HepG2 (cell line): ENCODE data around the gene PRR30. TPM values are rescaled to one million over a fixed set of nuclear protein-coding genes. Genes with fewer than 3 reads are reported as not detected.

Experiments
- ERF ChIP-seq: IDR thresholded peaks from 2 replicates; pipeline ENCODE4 v1.6.1; 2018; ENCODE audit warnings: missing biosample characterization, missing genetic modification reagents
- HES4 ChIP-seq: sonication (generic); formaldehyde crosslinking; IDR thresholded peaks from 2 replicates; pipeline ENCODE4 v1.9.0; 2021; ENCODE audit warnings: mild to moderate bottlenecking, missing genetic modification reagents, borderline replicate concordance
- MYPOP ChIP-seq: sonication (generic); formaldehyde crosslinking; IDR thresholded peaks from 2 replicates; pipeline ENCODE4 v1.8.1; 2023; ENCODE audit warnings: mild to moderate bottlenecking, moderate library complexity, missing genetic modification reagents
- RFX1 ChIP-seq: fragments of 450-650 bp; IDR thresholded peaks from 2 replicates; pipeline ENCODE4 v1.6.1; 2017
- TAF15 ChIP-seq: fragments of 200-400 bp; formaldehyde crosslinking; IDR thresholded peaks from one replicate; pipeline ENCODE4 v1.6.1; 2018; ENCODE audit warnings: mild to moderate bottlenecking, low read depth, low read length; ENCODE audit not compliant: poor library complexity, severe bottlenecking
- ZNF598 ChIP-seq: sonication (generic); formaldehyde crosslinking; IDR thresholded peaks from 2 replicates; pipeline ENCODE4 v1.5.1; 2020; ENCODE audit warnings: mild to moderate bottlenecking, missing genetic modification reagents, borderline replicate concordance
- ZNF747 ChIP-seq: sonication (generic); formaldehyde crosslinking; IDR thresholded peaks from 2 replicates; pipeline ENCODE4 v1.8.1; 2023; ENCODE audit warnings: missing genetic modification reagents, mild to moderate bottlenecking, borderline replicate concordance
- polyA plus RNA-seq, 8 experiments: library from polyadenylated mRNA; depleted of rRNA in 3 of 8; stranded (reverse) in 7 of 8; unstranded in 1 of 8; fragments of >200 nt; fragmentation: Illumina TruSeq in 4 of 8; extraction: Trizol in 4 of 8; gene quantifications; 2 replicates each; pipeline versions ENCODE4 v1.2.1 to v1.2.3, GENCODE V29; 2011 to 2016; ENCODE audit warnings: low read depth in 4 of 8, missing spikeins in 1 of 8, mixed read lengths in 1 of 8; ENCODE audit not compliant: insufficient read depth in 1 of 8
- total RNA-seq, 5 experiments: library from RNA; depleted of rRNA; stranded (reverse); fragments of >200 nt; fragmentation: Illumina TruSeq; extraction: Trizol; gene quantifications; 2 replicates each; pipeline ENCODE4 v1.2.3, GENCODE V29; 2016; ENCODE audit warnings: low read depth in 1 of 5
- TF ChIP-seq, protein P1 (sequence below): sonication (generic); formaldehyde crosslinking; IDR thresholded peaks from 2 replicates; pipeline ENCODE4 v1.8.1; 2022; ENCODE audit warnings: low read depth, mild to moderate bottlenecking, missing genetic modification reagents
- TF ChIP-seq, protein P2 (sequence below): IDR thresholded peaks from 2 replicates; pipeline ENCODE4 v1.6.1; 2012; ENCODE audit warnings: low read depth, low read length, improper control_type of control experiment

Gene PRR30
- total and polyA plus RNA-seq, 2 of the 13 experiments (the other 11 are each of a cell fraction or from before 2014, with no cell fraction given) = not detected

GRCh38 chr2:27134781-27135477 lies 4.3 kb downstream of the PRR30 start (continued):
- TF ChIP-seq, protein P1, sequence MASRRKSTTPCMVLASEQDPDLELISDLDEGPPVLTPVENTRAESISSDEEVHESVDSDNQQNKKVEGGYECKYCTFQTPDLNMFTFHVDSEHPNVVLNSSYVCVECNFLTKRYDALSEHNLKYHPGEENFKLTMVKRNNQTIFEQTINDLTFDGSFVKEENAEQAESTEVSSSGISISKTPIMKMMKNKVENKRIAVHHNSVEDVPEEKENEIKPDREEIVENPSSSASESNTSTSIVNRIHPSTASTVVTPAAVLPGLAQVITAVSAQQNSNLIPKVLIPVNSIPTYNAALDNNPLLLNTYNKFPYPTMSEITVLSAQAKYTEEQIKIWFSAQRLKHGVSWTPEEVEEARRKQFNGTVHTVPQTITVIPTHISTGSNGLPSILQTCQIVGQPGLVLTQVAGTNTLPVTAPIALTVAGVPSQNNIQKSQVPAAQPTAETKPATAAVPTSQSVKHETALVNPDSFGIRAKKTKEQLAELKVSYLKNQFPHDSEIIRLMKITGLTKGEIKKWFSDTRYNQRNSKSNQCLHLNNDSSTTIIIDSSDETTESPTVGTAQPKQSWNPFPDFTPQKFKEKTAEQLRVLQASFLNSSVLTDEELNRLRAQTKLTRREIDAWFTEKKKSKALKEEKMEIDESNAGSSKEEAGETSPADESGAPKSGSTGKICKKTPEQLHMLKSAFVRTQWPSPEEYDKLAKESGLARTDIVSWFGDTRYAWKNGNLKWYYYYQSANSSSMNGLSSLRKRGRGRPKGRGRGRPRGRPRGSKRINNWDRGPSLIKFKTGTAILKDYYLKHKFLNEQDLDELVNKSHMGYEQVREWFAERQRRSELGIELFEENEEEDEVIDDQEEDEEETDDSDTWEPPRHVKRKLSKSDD (CRISPR knock-in tag) = 0 out of 2 replicates have a peak, but pooled peaks have one; percentile 17
- TF ChIP-seq HES4 (CRISPR knock-in tag) = 0 out of 2 replicates have a peak, but pooled peaks have one; percentile 70
- no peak for TF ChIP-seq RFX1
- peak; percentile 4; the same call in 1 of the 2 replicates for TF ChIP-seq ERF (CRISPR knock-in tag)
- TF ChIP-seq, protein P2, sequence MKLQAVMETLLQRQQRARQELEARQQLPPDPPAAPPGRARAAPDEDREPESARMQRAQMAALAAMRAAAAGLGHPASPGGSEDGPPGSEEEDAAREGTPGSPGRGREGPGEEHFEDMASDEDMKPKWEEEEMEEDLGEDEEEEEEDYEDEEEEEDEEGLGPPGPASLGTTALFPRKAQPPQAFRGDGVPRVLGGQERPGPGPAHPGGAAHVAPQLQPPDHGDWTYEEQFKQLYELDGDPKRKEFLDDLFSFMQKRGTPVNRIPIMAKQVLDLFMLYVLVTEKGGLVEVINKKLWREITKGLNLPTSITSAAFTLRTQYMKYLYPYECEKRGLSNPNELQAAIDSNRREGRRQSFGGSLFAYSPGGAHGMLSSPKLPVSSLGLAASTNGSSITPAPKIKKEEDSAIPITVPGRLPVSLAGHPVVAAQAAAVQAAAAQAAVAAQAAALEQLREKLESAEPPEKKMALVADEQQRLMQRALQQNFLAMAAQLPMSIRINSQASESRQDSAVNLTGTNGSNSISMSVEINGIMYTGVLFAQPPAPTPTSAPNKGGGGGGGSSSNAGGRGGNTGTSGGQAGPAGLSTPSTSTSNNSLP = 0 out of 2 replicates have a peak, but pooled peaks have one; percentile 26
- TF ChIP-seq TAF15 = no peak
- no peak for TF ChIP-seq ZNF598 (CRISPR knock-in tag)
- 0 out of 2 replicates have a peak, but pooled peaks have one; percentile 82 for TF ChIP-seq MYPOP (CRISPR knock-in tag)
- TF ChIP-seq ZNF747 (CRISPR knock-in tag) = no peak
- TF ChIP-seq, all 625 proteins: peak for 88
